ENCODE results near the gene DHX40. TPM values are rescaled to one million over a fixed set of nuclear protein-coding genes. Genes with fewer than 3 reads are reported as not detected.
"Not testable (repeated sequence)": the region's sequence is repeated elsewhere in the genome, so short reads cannot be mapped to it uniquely, and the experiment has no call there.

DHX40 gene
- total and polyA plus RNA-seq, 8 donors = 14.0 to 109 (median 23.0) TPM

- no peaks in the 10 kb centered on the region for H3K9me3 ChIP-seq
- peak in 1 of 2 donors; percentile 8 for DNase-seq
- peaks cover 1 to 8% (median 5%) of the 10 kb centered on the region in 4 donors for H3K4me1 ChIP-seq
- WGBS, 5 donors = 76 to 84% (median 83%) methylated on average over 2 of the region's 2 CpGs
- no peaks in the 10 kb centered on the region for H3K36me3 ChIP-seq
- no peaks in the 10 kb centered on the region for H3K27me3 ChIP-seq
- no peak for TF ChIP-seq POLR2A (IDR thresholded peaks at IDR 0.05)
- TF ChIP-seq POLR2AphosphoS5 (IDR thresholded peaks at IDR 0.05) = no peak
- no peak for TF ChIP-seq EP300 (IDR thresholded peaks at IDR 0.05)
- TF ChIP-seq CTCF (IDR thresholded peaks at IDR 0.05) = no peak
- no peak overlapping the region for H3K4me3 ChIP-seq
- intact Hi-C loops (cut with DNase I; ENCODE audit: low total_unique reads) = no loop called here
- no peak overlapping the region for H3K27ac ChIP-seq
These were observed 4.4 kb upstream of the DHX40 start for GRCh38 chr17:59561042-59561441.

- H3K4me3 ChIP-seq = peak overlapping the region; percentile 86 to 99 (median 96)
- DNase-seq = peak; percentile 47 to 93
- peaks cover 0 to 11% (median 7%) of the 10 kb centered on the region in 4 donors for H3K36me3 ChIP-seq
- TF ChIP-seq EP300 (IDR thresholded peaks at IDR 0.05) (no peak), POLR2A (IDR thresholded peaks at IDR 0.05) (no peak), CTCF (IDR thresholded peaks at IDR 0.05) (no peak), POLR2AphosphoS5 (IDR thresholded peaks at IDR 0.05) (no peak)
- no peaks in the 10 kb centered on the region for H3K9me3 ChIP-seq
- intact Hi-C loops (cut with DNase I; ENCODE audit: low total_unique reads) = no loop called here
- peak overlapping the region; percentile 76 to 91 (median 84) for H3K27ac ChIP-seq
- H3K27me3 ChIP-seq = no peaks in the 10 kb centered on the region
- peaks cover 10 to 25% (median 19%) of the 10 kb centered on the region in 4 donors for H3K4me1 ChIP-seq
- 0 to 1% (median 0%) methylated on average over 9 of the region's 9 CpGs for WGBS, 5 donors
These were observed 532 bp downstream of the DHX40 start for GRCh38 chr17:59565959-59566324.

GRCh38 chr17:59569151-59569550 lies 3.7 kb downstream of the DHX40 start:
- Histone ChIP-seq H3K4me1 (peaks cover 10 to 25% (median 19%) of the 10 kb centered on the region in 4 donors), H3K36me3 (peaks cover 6 to 35% (median 31%) of the 10 kb centered on the region in 4 donors)
- WGBS, 5 donors = 92 to 100% (median 95%) methylated on average over 5 of the region's 5 CpGs
- DNase-seq; H3K27me3 ChIP-seq; intact Hi-C loops (cut with DNase I; ENCODE audit: low total_unique reads); H3K27ac ChIP-seq; H3K9me3 ChIP-seq; H3K4me3 ChIP-seq: not testable (repeated sequence)

GRCh38 chr17:59572301-59572924 lies 7.0 kb downstream of the DHX40 start:
- 88 to 97% (median 93%) methylated on average over 10 of the region's 10 CpGs for WGBS, 5 donors
- Histone ChIP-seq H3K4me1 (peaks cover 0 to 7% (median 4%) of the 10 kb centered on the region in 4 donors), H3K36me3 (peaks cover 6 to 41% (median 38%) of the 10 kb centered on the region in 4 donors), H3K27me3 (no peaks in the 10 kb centered on the region), H3K9me3 (no peaks in the 10 kb centered on the region), H3K27ac (no peak overlapping the region), H3K4me3 (no peak overlapping the region)
- no peak for TF ChIP-seq POLR2AphosphoS5 (IDR thresholded peaks at IDR 0.05)
- intact Hi-C loops (cut with DNase I; ENCODE audit: low total_unique reads) = no loop called here
- no peak for DNase-seq

GRCh38 chr17:59584168-59584567 lies 18.8 kb downstream of the DHX40 start:
- WGBS, 5 donors = no CpG with 5 or more reads among the region's 1 CpG
- DNase-seq; intact Hi-C loops (cut with DNase I; ENCODE audit: low total_unique reads): not testable (repeated sequence)

GRCh38 chr17:59600169-59600568 lies 34.8 kb downstream of the DHX40 start:
- DNase-seq = no peak
- no peak overlapping the region for H3K27ac ChIP-seq
- no peaks in the 10 kb centered on the region for H3K4me1 ChIP-seq
- H3K36me3 ChIP-seq = peaks cover 6 to 58% (median 51%) of the 10 kb centered on the region in 4 donors
- intact Hi-C loops (cut with DNase I; ENCODE audit: low total_unique reads) = no loop called here
- H3K9me3 ChIP-seq = no peaks in the 10 kb centered on the region
- no peaks in the 10 kb centered on the region for H3K27me3 ChIP-seq
- no peak overlapping the region for H3K4me3 ChIP-seq
- TF ChIP-seq POLR2A (IDR thresholded peaks at IDR 0.05) (no peak), CTCF (IDR thresholded peaks at IDR 0.05) (no peak), EP300 (IDR thresholded peaks at IDR 0.05) (no peak), POLR2AphosphoS5 (IDR thresholded peaks at IDR 0.05) (no peak)

More at GRCh38 chr17:59584168-59584567, 18.8 kb downstream of the DHX40 start:
- not testable (repeated sequence) for H3K27me3 ChIP-seq, H3K4me3 ChIP-seq, H3K9me3 ChIP-seq, H3K4me1 ChIP-seq, H3K27ac ChIP-seq
- peaks cover 5 to 19% (median 13%) of the 10 kb centered on the region in 4 donors for H3K36me3 ChIP-seq
